B cell (primary cell): ENCODE measurements around the gene TMEM132A.

ENCODE experiments used
- CTCF ChIP-seq: fragments of 200-600 bp; IDR thresholded peaks from one replicate; pipeline ENCODE4 v1.8.0; 2022; ENCODE audit warnings: antibody characterized with exemption, mild to moderate bottlenecking
- EZH2 ChIP-seq: IDR thresholded peaks from 2 replicates; pipeline ENCODE4 v1.6.1; 2012; ENCODE audit warnings: borderline replicate concordance, low read depth, mild to moderate bottlenecking, moderate library complexity, low read length; ENCODE audit not compliant: insufficient read depth, poor library complexity, severe bottlenecking

GRCh38 chr11:60889869-60890311, 34.4 kb upstream of the TMEM132A start:
- no peak for TF ChIP-seq EZH2
- no peak for TF ChIP-seq CTCF
